Activated naive CD4-positive, alpha-beta T cell treated with anti-CD3 and anti-CD28 coated beads, Interleukin-2, amount 10 ng/mL, durations not matched to agents 7 days and 5 days (primary cell): ENCODE measurements around the gene TMEM120B.

Experiments
- CTCF ChIA-PET: fragments of 350-600 bp; sonication (Branson Sonifier 250); formaldehyde crosslinking; loops from one replicate; lab custom pipeline; 2021; ENCODE audit warnings: antibody characterized with exemption; lab: Charles Lee
- DNase-seq: peaks from one replicate; pipeline ENCODE4 v3.0.0-alpha.2; 2020
- H3K27ac Mint-ChIP-seq: one replicate; pipeline ENCODE4 v1.8.0; 2021; ENCODE audit warnings: mild to moderate bottlenecking, moderate library complexity, mixed read lengths
- H3K27me3 Mint-ChIP-seq: one replicate; pipeline ENCODE4 v1.8.0; 2021; ENCODE audit warnings: mild to moderate bottlenecking, mixed read lengths
- H3K36me3 Mint-ChIP-seq: one replicate; pipeline ENCODE4 v1.8.0; 2021; ENCODE audit warnings: mixed read lengths
- H3K4me1 Mint-ChIP-seq: one replicate; pipeline ENCODE4 v1.8.0; 2021; ENCODE audit warnings: mixed read lengths
- H3K4me3 Mint-ChIP-seq: one replicate; pipeline ENCODE4 v1.8.0; 2021; ENCODE audit warnings: mild to moderate bottlenecking, moderate library complexity, mixed read lengths
- H3K9me3 Mint-ChIP-seq: one replicate; pipeline ENCODE4 v1.8.0; 2021; ENCODE audit warnings: mixed read lengths

TMEM120B gene

DNA sequence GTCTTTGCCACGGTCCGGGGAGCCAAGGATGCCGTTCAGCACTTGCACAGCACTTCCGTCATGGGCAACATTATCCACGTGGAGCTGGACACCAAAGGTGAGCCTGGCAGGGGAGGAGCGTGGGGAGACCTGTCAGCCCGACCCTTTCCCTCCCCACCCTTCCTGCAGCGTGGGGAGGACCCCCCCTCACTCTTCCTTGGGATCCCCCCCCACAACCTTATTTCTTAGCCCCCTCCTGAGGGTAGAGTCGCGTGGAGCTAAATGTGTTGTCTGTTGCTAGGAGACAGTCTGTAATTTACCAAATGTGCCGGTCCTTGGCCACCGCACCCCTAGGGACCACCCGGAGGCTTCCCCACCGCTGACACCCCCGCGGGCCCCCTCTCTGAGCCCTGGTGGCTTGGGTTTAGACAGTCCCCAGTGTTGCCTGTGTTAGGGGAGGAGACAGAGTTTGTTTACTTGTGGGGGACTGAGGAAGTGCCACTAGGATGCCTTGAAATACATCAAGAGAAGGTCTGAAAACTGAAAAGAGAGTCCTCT is 93.5 kb downstream of the TMEM120B start:
- Mint-ChIP-seq H3K27me3 (peaks cover 3% of the 10 kb centered on the region), H3K27ac (peak overlapping the region; percentile 89), H3K9me3 (no peaks in the 10 kb centered on the region), H3K4me1 (peaks cover 46% of the 10 kb centered on the region), H3K4me3 (peak overlapping the region; percentile 94), H3K36me3 (peaks cover 56% of the 10 kb centered on the region)
- CTCF ChIA-PET: interaction anchor here (1.3 to 16.5 kb wide), 2 partner anchors 9 to 83 kb away, joined by 3 to 575 read pairs; partner anchors contain the start of genes PSMD9, RHOF and SETD1B
- peak; percentile 52 for DNase-seq

DNA sequence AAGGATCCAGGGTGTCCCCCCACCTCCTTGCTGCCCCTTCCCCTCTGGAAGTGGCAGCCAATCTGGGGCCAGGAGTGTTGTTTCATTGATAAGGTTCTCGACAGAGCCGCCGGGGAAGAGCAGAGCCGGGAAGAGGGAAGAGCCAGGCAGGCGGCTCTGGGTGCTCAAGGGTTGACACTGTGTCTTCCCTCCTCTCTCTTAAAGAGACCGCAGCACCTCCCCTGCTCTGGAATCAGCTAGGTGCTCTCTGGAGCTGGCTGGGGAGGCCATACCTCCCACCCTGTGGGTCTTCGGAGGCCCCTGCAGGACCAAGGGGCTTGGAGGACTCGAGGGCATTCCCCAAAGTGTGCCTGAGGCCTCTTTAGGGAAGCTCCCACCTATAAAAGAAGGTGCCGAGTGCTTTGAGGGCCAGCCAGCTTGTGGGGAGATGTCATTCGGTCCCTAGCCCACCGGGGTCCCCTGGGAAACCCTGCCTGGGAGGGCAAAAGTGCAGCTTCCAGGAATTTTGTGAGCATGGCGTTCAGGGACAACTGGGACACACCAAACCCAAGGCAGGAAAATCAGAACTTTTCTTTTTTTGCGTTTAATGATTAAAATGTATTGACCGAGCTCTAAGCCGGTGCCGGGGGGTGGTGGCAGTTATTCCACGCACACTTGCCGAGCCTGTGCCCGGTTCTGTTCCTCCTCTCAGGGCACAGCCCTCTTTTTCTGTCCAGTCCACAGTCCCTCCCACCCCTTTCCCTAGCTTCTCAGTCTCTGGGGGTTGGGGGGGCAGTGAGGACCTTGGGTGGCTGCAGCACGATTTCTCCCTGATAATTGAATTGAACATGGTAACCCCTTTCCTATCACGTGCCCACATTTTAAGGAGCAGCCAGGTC is 94.2 kb downstream of the TMEM120B start:
- CTCF ChIA-PET: interaction anchor here (0.8 to 16.5 kb wide), 3 partner anchors 9 to 82 kb away, joined by 3 to 575 read pairs (median 3); partner anchors contain the start of genes PSMD9, RHOF and SETD1B
- Mint-ChIP-seq H3K4me3 (peak overlapping the region; percentile 94), H3K27ac (peak overlapping the region; percentile 89), H3K4me1 (peaks cover 53% of the 10 kb centered on the region), H3K27me3 (no peaks in the 10 kb centered on the region), H3K36me3 (peaks cover 51% of the 10 kb centered on the region), H3K9me3 (no peaks in the 10 kb centered on the region)
- DNase-seq: no peak

DNA sequence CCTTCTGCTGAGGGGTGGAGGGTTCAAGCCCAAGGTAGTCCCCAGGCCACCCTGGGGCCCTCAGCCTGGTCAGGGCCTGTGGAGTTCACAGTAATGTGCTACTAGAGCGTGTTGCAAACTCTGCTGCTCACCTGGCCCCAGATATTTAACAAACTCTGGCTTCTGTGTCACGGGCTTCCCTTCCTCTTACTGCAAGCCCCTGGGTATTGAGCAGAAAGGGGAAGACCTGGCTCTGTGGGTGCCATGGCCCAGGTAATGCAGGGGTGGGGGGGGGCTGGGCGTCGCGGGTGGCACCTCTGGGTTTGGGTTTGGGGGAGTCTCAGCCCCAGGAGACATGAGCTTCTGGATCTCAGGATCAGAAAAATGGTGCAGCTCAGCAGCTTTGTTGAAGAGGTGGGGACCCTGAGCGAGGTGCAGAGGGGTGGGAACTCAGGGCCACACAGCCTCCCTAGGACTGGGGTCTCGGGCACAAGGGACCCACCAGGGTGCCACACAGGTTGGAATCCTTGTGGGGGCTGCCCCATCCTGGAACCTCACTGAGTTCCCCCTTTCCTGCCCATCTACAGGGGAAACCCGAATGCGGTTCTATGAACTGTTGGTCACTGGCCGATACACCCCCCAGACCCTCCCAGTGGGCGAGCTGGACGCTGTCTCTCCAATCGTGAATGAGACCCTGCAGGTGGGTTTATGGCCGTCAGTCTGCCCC is 95.2 kb downstream of the TMEM120B start:
- CTCF ChIA-PET: interaction anchor here (0.8 to 16.5 kb wide), 2 partner anchors 10 to 23 kb away, joined by 3 to 575 read pairs; partner anchors contain the start of genes RHOF and SETD1B
- Mint-ChIP-seq H3K27me3 (no peaks in the 10 kb centered on the region), H3K36me3 (peaks cover 51% of the 10 kb centered on the region), H3K27ac (peak overlapping the region; percentile 14), H3K9me3 (no peaks in the 10 kb centered on the region), H3K4me3 (peak overlapping the region; percentile 94), H3K4me1 (peaks cover 60% of the 10 kb centered on the region)
- DNase-seq: no peak

DNA sequence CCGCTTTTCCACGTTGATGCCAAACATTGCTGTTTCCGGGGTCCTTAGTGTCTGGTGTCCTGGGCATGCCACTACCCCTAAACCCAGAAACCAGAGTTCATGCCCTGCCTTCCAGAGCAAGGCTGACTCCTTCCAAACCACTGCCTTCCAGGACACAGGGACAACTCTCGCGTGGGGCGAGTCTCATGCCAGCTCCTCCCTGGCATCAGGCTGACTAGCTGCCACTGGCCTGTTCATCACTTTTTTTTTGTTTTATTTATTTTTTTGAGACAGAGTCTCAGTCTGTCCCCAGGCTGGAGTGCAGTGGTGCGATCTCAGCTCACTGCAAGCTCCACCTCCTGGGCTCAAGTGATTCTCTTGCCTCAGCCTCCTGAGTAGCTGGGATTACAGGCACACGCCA is 96.1 kb downstream of the TMEM120B start:
- Mint-ChIP-seq H3K27me3 (no peaks in the 10 kb centered on the region), H3K4me1 (peaks cover 68% of the 10 kb centered on the region), H3K9me3 (no peaks in the 10 kb centered on the region), H3K27ac (peak overlapping the region; percentile 24), H3K36me3 (peaks cover 53% of the 10 kb centered on the region), H3K4me3 (no peak overlapping the region)
- CTCF ChIA-PET: interaction anchor here (16.5 kb wide), 1 partner anchor 11 kb away, joined by 575 read pairs; the partner anchor contains the start of genes RHOF and SETD1B
- no peak for DNase-seq

DNA sequence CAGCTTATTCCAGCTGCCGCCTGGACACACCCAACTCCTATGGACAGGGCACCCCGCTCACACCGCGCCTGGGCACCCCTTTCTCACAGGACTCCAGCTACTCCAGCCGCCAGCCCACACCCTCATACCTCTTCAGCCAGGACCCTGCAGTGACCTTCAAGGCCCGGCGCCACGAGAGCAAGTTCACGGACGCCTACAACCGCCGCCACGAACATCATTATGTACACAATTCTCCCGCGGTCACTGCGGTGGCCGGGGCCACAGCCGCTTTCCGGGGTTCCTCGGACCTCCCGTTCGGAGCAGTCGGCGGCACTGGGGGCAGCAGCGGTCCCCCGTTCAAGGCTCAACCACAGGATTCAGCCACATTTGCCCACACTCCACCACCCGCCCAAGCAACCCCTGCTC is 97.2 kb downstream of the TMEM120B start:
- CTCF ChIA-PET: interaction anchor here (3.4 to 16.5 kb wide), 2 partner anchors 12 to 36 kb away, joined by 17 to 575 read pairs; partner anchors contain the start of genes RHOF and SETD1B
- H3K27ac Mint-ChIP-seq: peak overlapping the region; percentile 11
- H3K27me3 Mint-ChIP-seq: no peaks in the 10 kb centered on the region
- peaks cover 71% of the 10 kb centered on the region for H3K4me1 Mint-ChIP-seq
- H3K9me3 Mint-ChIP-seq: no peaks in the 10 kb centered on the region
- DNase-seq: no peak
- H3K4me3 Mint-ChIP-seq: no peak overlapping the region
- H3K36me3 Mint-ChIP-seq: peaks cover 55% of the 10 kb centered on the region

DNA sequence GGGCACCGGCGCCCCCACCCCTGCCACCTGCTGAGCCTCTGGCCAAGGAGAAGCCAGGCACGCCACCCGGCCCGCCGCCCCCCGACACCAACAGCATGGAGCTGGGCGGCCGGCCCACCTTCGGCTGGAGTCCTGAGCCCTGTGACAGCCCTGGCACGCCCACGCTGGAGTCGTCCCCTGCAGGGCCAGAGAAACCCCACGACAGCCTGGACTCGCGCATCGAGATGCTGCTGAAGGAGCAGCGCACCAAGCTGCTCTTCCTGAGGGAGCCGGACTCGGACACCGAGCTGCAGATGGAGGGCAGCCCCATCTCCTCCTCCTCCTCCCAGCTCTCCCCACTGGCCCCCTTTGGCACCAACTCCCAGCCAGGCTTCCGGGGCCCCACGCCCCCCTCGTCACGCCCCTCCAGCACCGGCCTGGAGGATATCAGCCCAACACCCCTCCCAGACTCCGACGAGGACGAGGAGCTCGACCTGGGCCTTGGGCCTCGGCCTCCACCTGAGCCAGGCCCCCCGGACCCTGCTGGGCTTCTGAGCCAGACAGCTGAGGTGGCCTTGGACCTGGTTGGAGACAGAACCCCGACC is 97.8 kb downstream of the TMEM120B start:
- Mint-ChIP-seq H3K4me3 (no peak overlapping the region), H3K27me3 (no peaks in the 10 kb centered on the region), H3K36me3 (peaks cover 54% of the 10 kb centered on the region), H3K4me1 (peaks cover 73% of the 10 kb centered on the region), H3K27ac (no peak overlapping the region), H3K9me3 (no peaks in the 10 kb centered on the region)
- CTCF ChIA-PET: interaction anchor here (1.1 to 16.5 kb wide), 6 partner anchors 13 to 78 kb away, joined by 5 to 575 read pairs (median 8); partner anchors contain the start of genes PSMD9, RHOF and SETD1B
- no peak for DNase-seq

DNA sequence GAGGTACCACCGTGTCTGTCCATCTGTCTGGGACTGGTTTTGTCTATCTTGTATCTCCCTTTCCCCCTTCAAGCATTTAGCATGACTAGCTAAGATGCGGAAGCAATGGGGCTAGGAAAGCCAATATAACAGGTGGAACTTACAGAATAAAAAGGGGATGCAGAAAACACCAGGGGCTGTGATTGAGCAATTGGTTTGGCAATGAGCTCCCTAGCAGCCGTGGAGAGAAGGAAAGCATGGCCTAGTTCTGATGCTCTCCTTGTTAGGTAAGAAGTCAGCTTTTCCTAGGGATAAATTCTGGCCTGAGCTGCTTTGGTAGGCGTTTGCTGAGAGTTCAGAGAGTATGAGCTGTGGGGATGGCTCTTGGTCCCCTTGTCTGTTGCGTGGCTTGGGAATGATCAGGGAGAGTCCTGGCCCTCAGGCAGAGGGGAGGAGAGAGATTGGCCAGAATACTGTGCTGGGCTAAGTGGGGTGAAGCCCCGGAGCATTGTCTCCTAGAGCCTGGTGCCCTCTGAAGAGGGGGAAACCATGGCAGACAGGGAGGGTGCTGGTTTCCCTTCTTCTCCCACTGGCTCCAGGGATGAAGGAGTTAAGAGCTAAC is 98.4 kb downstream of the TMEM120B start:
- CTCF ChIA-PET: interaction anchor here (1.1 to 16.5 kb wide), 10 partner anchors 14 to 92 kb away, joined by 3 to 575 read pairs (median 6); partner anchors contain the start of genes PSMD9, RHOF and SETD1B
- Mint-ChIP-seq H3K9me3 (no peaks in the 10 kb centered on the region), H3K36me3 (peaks cover 54% of the 10 kb centered on the region), H3K27me3 (no peaks in the 10 kb centered on the region), H3K27ac (peak overlapping the region; percentile 84), H3K4me1 (peaks cover 70% of the 10 kb centered on the region), H3K4me3 (peak overlapping the region; percentile 74)
- no peak for DNase-seq

DNA sequence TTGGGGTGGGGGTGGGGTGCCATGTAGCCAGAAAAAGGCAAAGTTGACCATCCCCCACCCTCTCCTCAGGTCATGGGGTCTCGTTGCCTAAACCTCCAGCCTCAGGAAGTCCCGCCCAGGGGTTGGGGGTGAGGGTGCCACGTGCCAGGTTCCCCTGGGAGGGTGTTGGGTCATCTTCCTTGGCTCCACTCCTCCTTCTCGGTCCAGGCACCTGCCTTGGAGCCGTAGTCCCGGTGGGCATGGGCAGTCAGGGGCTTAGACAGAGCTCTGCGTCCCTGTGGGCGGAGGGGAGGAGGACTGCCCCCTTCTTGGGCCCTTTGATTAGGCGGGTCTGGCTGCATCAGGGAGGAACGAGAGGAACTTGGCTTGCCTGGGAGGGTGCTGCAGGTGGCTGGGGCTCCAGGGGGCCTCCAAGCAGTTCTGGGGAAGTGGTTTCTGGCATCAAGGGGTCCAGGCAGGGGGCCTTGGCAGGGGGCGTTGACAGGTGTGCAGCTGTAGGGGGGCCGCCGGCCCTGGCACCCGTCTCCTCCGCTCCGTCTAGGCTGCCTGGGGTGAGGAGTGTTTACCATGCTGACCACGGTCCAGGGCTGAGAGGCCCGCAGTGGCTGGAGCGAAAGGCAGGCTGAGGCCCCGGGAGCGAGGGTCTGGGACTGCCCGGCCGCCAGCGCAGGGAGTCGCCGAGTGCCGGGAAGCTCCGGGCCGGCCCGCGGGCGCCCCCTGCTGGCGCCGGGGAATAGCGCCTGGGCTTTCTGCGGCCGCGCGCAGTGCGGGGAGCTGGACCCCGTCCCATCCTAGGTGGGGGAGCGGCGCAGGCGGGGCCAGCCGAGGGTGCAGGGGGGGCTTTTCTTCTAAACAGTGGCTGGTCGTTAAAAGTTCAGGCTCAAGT is 99.1 kb downstream of the TMEM120B start:
- Mint-ChIP-seq H3K27me3 (no peaks in the 10 kb centered on the region), H3K36me3 (peaks cover 53% of the 10 kb centered on the region), H3K4me1 (peaks cover 63% of the 10 kb centered on the region), H3K4me3 (peak overlapping the region; percentile 74), H3K9me3 (no peaks in the 10 kb centered on the region), H3K27ac (peak overlapping the region; percentile 87)
- DNase-seq: peak; percentile 74
- CTCF ChIA-PET: interaction anchor here (0.6 to 16.5 kb wide), 15 partner anchors 14 to 931 kb away, joined by 3 to 575 read pairs (median 4); partner anchors contain the start of genes PSMD9, RHOF and SETD1B

DNA sequence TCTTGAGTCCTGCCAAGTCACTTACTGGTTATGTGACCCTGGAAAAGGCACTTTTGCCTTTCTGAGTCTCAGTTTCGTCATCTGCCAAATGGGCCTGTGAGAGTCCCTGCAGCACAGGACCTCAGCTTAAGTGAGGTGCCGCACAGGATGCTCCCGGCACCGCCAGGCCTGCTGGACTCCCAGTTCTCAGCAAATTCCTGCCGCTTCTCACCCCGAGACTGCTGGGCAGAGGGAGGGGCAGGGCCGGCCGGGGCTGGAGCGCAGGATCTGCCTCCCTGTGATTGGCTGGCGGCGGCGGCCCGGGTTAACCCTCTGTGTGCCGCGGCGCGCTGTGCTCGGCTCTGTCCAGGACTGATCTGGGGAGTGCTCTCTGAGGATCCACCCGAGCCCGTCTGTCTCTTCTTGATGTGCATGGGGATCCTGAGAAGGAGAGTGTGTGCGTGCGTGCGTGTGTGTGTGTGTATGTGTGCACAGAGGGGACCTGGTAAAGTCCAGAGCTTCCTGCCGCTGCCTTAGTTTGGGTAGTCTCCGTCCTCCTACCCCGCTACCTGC is 99.8 kb downstream of the TMEM120B start:
- Mint-ChIP-seq H3K36me3 (peaks cover 53% of the 10 kb centered on the region), H3K4me3 (peak overlapping the region; percentile 74), H3K27ac (peak overlapping the region; percentile 87), H3K27me3 (no peaks in the 10 kb centered on the region), H3K9me3 (no peaks in the 10 kb centered on the region), H3K4me1 (peaks cover 56% of the 10 kb centered on the region)
- CTCF ChIA-PET: interaction anchor here (0.9 to 16.5 kb wide), 13 partner anchors 15 to 123 kb away, joined by 3 to 575 read pairs (median 4); partner anchors contain the start of genes PSMD9, RHOF and SETD1B
- DNase-seq: peak; percentile 58

DNA sequence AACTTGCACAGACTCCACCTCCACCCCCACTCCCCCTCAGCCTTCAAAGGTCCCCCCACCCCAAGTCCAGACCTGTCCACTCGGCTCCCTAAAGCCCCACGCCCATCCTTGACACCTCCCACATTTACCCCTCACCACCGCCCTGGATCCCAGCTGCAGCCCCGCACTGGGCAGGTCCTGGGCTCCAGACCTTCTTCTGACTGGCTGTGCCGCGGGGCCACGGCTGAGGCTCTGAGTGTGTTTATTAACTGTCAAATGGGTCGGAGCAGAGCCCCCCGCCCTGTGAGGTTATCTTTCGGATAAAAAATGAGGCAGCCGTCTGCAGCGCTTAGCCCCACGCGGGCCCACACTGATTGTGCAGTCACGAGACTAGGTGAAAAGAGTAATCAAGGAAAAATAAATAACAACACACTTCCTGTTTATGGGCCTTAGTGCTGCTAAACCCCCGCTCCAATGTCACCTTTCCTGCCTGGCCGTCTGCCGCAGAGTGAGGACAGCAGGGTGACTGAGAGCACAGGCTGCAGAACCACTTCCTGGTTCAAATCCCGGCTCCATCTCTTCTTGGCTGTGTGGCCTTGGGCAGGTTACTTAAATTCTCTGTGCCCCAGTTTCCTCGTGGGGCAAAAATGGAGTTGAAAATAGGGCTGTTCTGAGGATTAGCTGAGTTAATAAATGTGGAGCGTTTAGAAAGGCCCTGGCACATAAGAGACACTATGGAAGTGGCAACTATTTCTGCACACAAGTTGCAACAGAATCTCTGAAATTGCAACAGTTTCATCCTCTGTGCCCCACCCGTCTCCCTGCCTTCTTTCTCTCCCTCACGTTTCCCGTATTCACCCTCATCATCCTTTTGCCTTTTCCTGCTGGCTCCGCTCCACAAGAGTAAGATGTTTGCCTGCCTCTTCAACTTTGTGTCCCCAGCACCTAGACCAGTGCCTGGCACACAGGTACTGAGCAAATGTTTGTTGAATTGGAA is 100.7 kb downstream of the TMEM120B start:
- H3K4me3 Mint-ChIP-seq: peak overlapping the region; percentile 74
- H3K27me3 Mint-ChIP-seq: no peaks in the 10 kb centered on the region
- H3K4me1 Mint-ChIP-seq: peaks cover 49% of the 10 kb centered on the region
- DNase-seq: peak; percentile 50
- no peaks in the 10 kb centered on the region for H3K9me3 Mint-ChIP-seq
- CTCF ChIA-PET: interaction anchor here (1.3 to 16.5 kb wide), 4 partner anchors 16 to 124 kb away, joined by 3 to 575 read pairs (median 4); partner anchors contain the start of genes PSMD9, RHOF and SETD1B
- H3K27ac Mint-ChIP-seq: peak overlapping the region; percentile 87
- H3K36me3 Mint-ChIP-seq: peaks cover 55% of the 10 kb centered on the region

DNA sequence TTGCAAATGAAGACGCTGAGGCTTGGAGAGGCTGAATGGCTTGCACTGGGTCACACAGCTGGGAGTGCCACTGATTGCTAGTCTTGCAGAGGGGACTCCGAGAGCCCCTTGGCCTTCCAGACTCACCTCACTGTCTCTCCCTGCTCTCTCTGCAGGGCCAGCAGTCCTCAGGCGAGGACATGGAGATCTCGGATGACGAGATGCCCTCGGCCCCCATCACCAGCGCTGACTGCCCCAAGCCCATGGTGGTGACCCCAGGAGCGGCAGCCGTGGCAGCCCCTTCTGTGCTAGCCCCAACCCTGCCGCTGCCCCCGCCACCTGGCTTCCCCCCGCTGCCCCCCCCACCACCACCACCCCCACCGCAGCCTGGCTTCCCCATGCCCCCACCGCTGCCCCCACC is 101.4 kb downstream of the TMEM120B start:
- Mint-ChIP-seq H3K9me3 (no peaks in the 10 kb centered on the region), H3K4me1 (peaks cover 44% of the 10 kb centered on the region), H3K36me3 (peaks cover 53% of the 10 kb centered on the region), H3K27ac (no peak overlapping the region), H3K4me3 (peak overlapping the region; percentile 58), H3K27me3 (no peaks in the 10 kb centered on the region)
- DNase-seq: no peak
- CTCF ChIA-PET: interaction anchor here (1.3 to 16.5 kb wide), 2 partner anchors 17 to 74 kb away, joined by 3 to 575 read pairs; partner anchors contain the start of genes PSMD9, RHOF and SETD1B
